ENCODE data around the gene INSYN2B. TPM values are rescaled to one million over a fixed set of nuclear protein-coding genes. Genes with fewer than 3 reads are reported as not detected.
"Not testable (repeated sequence)": the region's sequence is repeated elsewhere in the genome, so short reads cannot be mapped to it uniquely, and the experiment has no call there.

INSYN2B gene
- total and polyA plus RNA-seq, 2 experiments from 2014 or later: 10.1 to 43.2 TPM

DNA sequence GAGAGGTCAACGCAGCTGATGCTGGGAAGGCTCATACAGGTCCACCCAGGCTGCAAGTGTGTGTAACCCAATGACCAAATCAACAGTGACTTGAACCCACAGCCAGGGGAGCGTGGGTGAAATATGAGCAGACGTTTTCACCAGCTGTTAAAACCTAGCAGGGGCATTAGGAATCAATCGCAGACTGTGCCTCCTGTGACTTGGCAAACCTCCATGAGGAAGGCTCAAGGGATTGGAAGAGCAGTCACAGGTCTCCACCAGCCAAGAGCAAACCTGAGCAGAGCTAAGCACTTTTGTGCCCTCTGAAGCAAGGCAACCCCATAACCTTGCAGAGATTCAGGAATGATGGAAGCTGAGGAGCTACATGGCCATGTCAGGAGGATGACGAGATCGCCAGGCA, 25.5 kb downstream of the INSYN2B start:
- H3K4me1 ChIP-seq (ENCODE audit: insufficient read depth): peaks cover 7% of the 10 kb centered on the region; the same call in 1 of the 2 replicates
- no peaks in the 10 kb centered on the region for H4K20me1 ChIP-seq (ENCODE audit: insufficient read depth)
- 81 to 83% methylated on average over 6 of the region's 6 CpGs for WGBS, 2 experiments (ENCODE audit: low coverage in 1 of 2, low lambda C conversion rate in 2 of 2, missing lambda C conversion rate in 2 of 2)
- DNase-seq: no peak
- H3K4me2 ChIP-seq (ENCODE audit: unreplicated experiment): no peak overlapping the region
- no peak overlapping the region for H3K27ac ChIP-seq
- H3K9me3 ChIP-seq (ENCODE audit: low read depth): no peaks in the 10 kb centered on the region
- H3K9ac ChIP-seq: no peak overlapping the region
- no peak overlapping the region for H2AFZ ChIP-seq
- in situ Hi-C loops (cut with MboI): no loop called here
- peaks cover 100% of the 10 kb centered on the region for H3K79me2 ChIP-seq (ENCODE audit: insufficient read depth)
- H3K36me3 ChIP-seq (ENCODE audit: low read depth): no peaks in the 10 kb centered on the region
- no peaks in the 10 kb centered on the region for H3K27me3 ChIP-seq (replicated peaks; ENCODE audit: insufficient read depth)
- TF ChIP-seq EZH2 (IDR thresholded peaks at IDR 0.05; ENCODE audit: insufficient read depth, poor library complexity, severe bottlenecking): no peak
- TF ChIP-seq EZH2phosphoT487 (IDR thresholded peaks at IDR 0.05; ENCODE audit: insufficient read depth, low read depth): no peak
- no peak overlapping the region for H3K4me3 ChIP-seq
- 0 out of 2 replicates have a peak, but pooled peaks cover 4% of the 10 kb centered on the region for H3K9me2 ChIP-seq (ENCODE audit: insufficient read depth)
- peaks cover 21% of the 10 kb centered on the region for H3F3A ChIP-seq (ENCODE audit: insufficient read depth)

DNA sequence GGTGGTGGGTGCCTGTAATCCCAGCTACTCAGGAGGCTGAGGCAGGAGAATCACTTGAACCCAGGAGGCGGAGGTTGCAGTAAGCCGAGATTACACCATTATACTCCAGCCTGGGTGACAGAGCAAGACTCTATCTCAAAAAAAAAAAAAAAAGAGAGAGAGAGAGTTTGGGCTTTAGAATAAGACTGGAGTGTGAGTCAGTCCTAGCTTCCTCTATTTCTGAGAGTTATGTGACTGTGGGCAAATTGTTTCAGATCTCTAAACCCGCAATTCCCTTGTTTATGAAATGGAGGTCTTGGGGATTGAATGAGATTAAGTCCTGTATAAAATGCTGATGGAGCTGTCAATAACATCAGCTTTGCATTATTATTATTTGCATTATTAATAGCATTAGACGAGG, 27.1 kb downstream of the INSYN2B start:
- H3K4me3 ChIP-seq; H3K4me2 ChIP-seq (ENCODE audit: unreplicated experiment); H4K20me1 ChIP-seq (ENCODE audit: insufficient read depth); H3K9ac ChIP-seq; H3K4me1 ChIP-seq (ENCODE audit: insufficient read depth); H3K36me3 ChIP-seq (ENCODE audit: low read depth); H3K27me3 ChIP-seq (replicated peaks; ENCODE audit: insufficient read depth); H2AFZ ChIP-seq; H3K9me3 ChIP-seq (ENCODE audit: low read depth); in situ Hi-C loops (cut with MboI); H3K9me2 ChIP-seq (ENCODE audit: insufficient read depth); H3K27ac ChIP-seq: not testable (repeated sequence)
- peak; percentile 56 for DNase-seq
- Histone ChIP-seq H3K79me2 (ENCODE audit: insufficient read depth) (peaks cover 100% of the 10 kb centered on the region), H3F3A (ENCODE audit: insufficient read depth) (peaks cover 33% of the 10 kb centered on the region)
- WGBS, 2 experiments (ENCODE audit: low coverage in 1 of 2, low lambda C conversion rate in 2 of 2, missing lambda C conversion rate in 2 of 2): 93 to 94% methylated on average over 2 to 4 of the region's 4 CpGs

DNA sequence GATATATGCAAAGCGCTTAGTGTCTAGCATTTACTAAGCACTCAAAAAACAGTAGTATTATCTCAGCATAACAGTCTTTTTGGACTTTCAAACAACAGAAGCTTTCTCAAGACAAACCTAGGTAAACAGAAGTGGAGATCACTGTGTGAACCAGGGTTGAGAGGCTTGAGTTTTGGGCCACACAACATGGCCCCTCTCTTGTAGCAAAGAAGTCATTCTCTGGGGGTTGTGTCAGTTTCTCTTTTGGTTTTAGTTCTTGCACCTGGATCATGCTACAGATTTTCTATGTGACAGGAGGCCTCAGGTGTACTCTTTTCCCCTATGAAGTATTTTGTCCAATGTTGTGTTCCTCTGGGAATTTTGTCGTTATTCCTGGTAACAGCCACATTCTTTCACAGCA, 30.0 kb downstream of the INSYN2B start:
- in situ Hi-C loops (cut with MboI): no loop called here

DNA sequence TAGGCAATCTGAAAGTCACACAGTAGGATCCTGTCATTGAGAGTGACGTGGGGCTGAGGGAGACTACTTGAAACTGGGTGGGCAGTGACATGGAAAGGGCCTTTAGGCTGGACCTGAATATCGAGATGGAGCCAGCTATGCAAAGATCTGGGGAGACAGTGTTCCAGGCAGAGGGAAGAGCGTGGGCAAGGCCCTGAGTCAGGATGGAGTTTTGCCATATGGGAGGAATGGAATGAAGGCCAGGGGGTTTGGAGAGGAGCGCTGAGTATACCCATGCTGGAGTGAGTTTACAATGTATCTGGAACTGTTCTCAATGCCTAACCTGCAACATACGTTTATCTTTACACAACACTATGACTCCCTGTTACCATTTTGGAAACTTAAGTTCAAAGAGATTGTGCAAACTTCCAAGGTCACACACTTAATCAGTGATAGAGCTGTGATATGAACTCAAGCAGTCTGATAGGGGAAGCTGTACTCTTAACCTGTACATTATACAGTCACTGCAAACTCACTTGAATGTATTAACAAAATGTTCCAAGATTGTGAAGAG, 33.5 kb downstream of the INSYN2B start:
- no peaks in the 10 kb centered on the region for H4K20me1 ChIP-seq (ENCODE audit: insufficient read depth)
- peak overlapping the region; percentile 91 for H3K27ac ChIP-seq
- H3K4me1 ChIP-seq (ENCODE audit: insufficient read depth): peaks cover 49% of the 10 kb centered on the region
- H3K9me3 ChIP-seq (ENCODE audit: low read depth): no peaks in the 10 kb centered on the region
- no peaks in the 10 kb centered on the region for H3K9me2 ChIP-seq (ENCODE audit: insufficient read depth)
- TF ChIP-seq EZH2 (IDR thresholded peaks at IDR 0.05; ENCODE audit: insufficient read depth, poor library complexity, severe bottlenecking) (no peak), EZH2phosphoT487 (IDR thresholded peaks at IDR 0.05; ENCODE audit: insufficient read depth, low read depth) (no peak)
- peak overlapping the region; percentile 77 for H3K9ac ChIP-seq
- 24 to 39% methylated on average over 5 of the region's 5 CpGs for WGBS, 2 experiments (ENCODE audit: low coverage in 1 of 2, low lambda C conversion rate in 2 of 2, missing lambda C conversion rate in 2 of 2)
- peak overlapping the region; percentile 31 for H3K4me3 ChIP-seq
- H2AFZ ChIP-seq: no peak overlapping the region
- peaks cover 54% of the 10 kb centered on the region for H3F3A ChIP-seq (ENCODE audit: insufficient read depth)
- no peaks in the 10 kb centered on the region for H3K36me3 ChIP-seq (ENCODE audit: low read depth)
- in situ Hi-C loops (cut with MboI): no loop called here
- DNase-seq: peak; percentile 85
- H3K27me3 ChIP-seq (replicated peaks; ENCODE audit: insufficient read depth): no peaks in the 10 kb centered on the region
- H3K4me2 ChIP-seq (ENCODE audit: unreplicated experiment): peak overlapping the region; percentile 58
- H3K79me2 ChIP-seq (ENCODE audit: insufficient read depth): peaks cover 85% of the 10 kb centered on the region

More for the DNA sequence above, 30.0 kb downstream of the INSYN2B start:
- H3K36me3 ChIP-seq (ENCODE audit: low read depth): no peaks in the 10 kb centered on the region
- peaks cover 42% of the 10 kb centered on the region for H3F3A ChIP-seq (ENCODE audit: insufficient read depth)
- H3K79me2 ChIP-seq (ENCODE audit: insufficient read depth): peaks cover 85% of the 10 kb centered on the region
- H4K20me1 ChIP-seq (ENCODE audit: insufficient read depth): no peaks in the 10 kb centered on the region
- no peaks in the 10 kb centered on the region for H3K27me3 ChIP-seq (replicated peaks; ENCODE audit: insufficient read depth)
- H2AFZ ChIP-seq: no peak overlapping the region
- H3K27ac ChIP-seq: no peak overlapping the region
- H3K9ac ChIP-seq: no peak overlapping the region
- H3K4me1 ChIP-seq (ENCODE audit: insufficient read depth): peaks cover 23% of the 10 kb centered on the region
- no peaks in the 10 kb centered on the region for H3K9me3 ChIP-seq (ENCODE audit: low read depth)
- no peak overlapping the region for H3K4me2 ChIP-seq (ENCODE audit: unreplicated experiment)
- TF ChIP-seq EZH2phosphoT487 (IDR thresholded peaks at IDR 0.05; ENCODE audit: insufficient read depth, low read depth) (no peak), EZH2 (IDR thresholded peaks at IDR 0.05; ENCODE audit: insufficient read depth, poor library complexity, severe bottlenecking) (no peak)
- H3K4me3 ChIP-seq: no peak overlapping the region
- DNase-seq: no peak
- no peaks in the 10 kb centered on the region for H3K9me2 ChIP-seq (ENCODE audit: insufficient read depth)
- WGBS, 2 experiments (ENCODE audit: low coverage in 1 of 2, low lambda C conversion rate in 2 of 2, missing lambda C conversion rate in 2 of 2): 70 to 71% methylated on average over 2 of the region's 2 CpGs

DNA sequence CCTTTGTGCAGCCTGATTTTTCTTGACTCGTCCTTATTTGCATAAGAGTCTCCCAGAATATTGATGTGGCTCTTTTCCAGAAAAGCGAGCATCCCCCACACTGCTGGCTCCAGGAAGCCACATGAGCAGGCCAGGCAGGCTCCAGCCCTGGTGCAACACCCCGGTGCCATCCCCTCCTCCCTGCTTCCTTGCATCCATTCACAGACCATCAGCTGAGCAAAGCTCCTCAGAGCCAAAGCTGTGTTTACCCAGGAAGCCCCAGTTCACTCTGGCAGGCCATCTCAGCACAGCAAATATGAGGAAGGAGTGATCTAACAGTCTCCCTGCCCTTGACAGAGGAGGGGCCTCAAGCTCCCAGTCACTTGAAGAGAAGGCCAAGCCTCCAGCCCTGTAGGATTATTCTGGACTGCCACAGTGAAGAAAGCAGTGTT, 34.4 kb downstream of the INSYN2B start:
- Histone ChIP-seq H3K36me3 (ENCODE audit: low read depth) (no peaks in the 10 kb centered on the region), H3F3A (ENCODE audit: insufficient read depth) (peaks cover 61% of the 10 kb centered on the region), H3K27ac (peak overlapping the region; percentile 91), H3K27me3 (replicated peaks; ENCODE audit: insufficient read depth) (no peaks in the 10 kb centered on the region), H3K4me1 (ENCODE audit: insufficient read depth) (peaks cover 51% of the 10 kb centered on the region), H3K79me2 (ENCODE audit: insufficient read depth) (peaks cover 85% of the 10 kb centered on the region), H3K4me2 (ENCODE audit: unreplicated experiment) (peak overlapping the region; percentile 58), H2AFZ (peak overlapping the region; percentile 39), H4K20me1 (ENCODE audit: insufficient read depth) (no peaks in the 10 kb centered on the region), H3K4me3 (peak overlapping the region; percentile 31), H3K9ac (peak overlapping the region; percentile 77), H3K9me3 (ENCODE audit: low read depth) (no peaks in the 10 kb centered on the region), H3K9me2 (ENCODE audit: insufficient read depth) (no peaks in the 10 kb centered on the region)
- peak; percentile 95 for DNase-seq
- TF ChIP-seq EZH2 (IDR thresholded peaks at IDR 0.05; ENCODE audit: insufficient read depth, poor library complexity, severe bottlenecking) (no peak), EZH2phosphoT487 (IDR thresholded peaks at IDR 0.05; ENCODE audit: insufficient read depth, low read depth) (no peak)
- in situ Hi-C loops (cut with MboI): no loop called here
- WGBS, 2 experiments (ENCODE audit: low coverage in 1 of 2, low lambda C conversion rate in 2 of 2, missing lambda C conversion rate in 2 of 2): 0 to 5% methylated on average over 3 of the region's 3 CpGs

Data from GM23248 (cell line).